ENCODE results near the gene KLHL7. TPM values are rescaled to one million over a fixed set of nuclear protein-coding genes. Genes with fewer than 3 reads are reported as not detected.

Gene KLHL7
- total and polyA plus RNA-seq, 9 of the 15 experiments (the other 6 are each of a cell fraction or from before 2014, with no cell fraction given) = 4.2 to 63.1 (median 32.3) TPM

DNA sequence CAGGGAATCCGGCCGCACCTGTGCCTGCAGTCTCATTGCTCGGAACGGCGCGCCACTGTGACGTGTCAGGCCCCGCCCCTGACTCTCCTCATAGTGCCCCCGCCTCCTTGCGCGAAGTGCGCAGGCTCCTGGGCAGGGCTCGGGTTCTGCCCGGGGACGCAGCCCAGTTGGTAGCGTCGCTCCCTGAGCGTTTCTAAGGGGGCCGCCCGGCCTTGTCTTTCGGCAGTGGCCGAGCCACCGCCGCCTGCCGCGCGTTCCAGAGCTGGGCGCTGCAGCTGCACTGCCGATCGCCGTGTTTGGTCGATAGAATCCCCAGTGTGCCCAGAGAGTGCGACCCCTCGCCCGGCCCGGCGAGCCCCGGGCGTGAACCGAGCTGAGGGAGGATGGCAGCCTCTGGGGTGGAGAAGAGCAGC is at the start of gene KLHL7 (continued):
- TF ChIP-seq ZNF778 (CRISPR knock-in tag; IDR thresholded peaks at IDR 0.05) (no peak), CHD1 (IDR thresholded peaks at IDR 0.05; ENCODE audit: low read length) (no peak), NFATC3 (IDR thresholded peaks at IDR 0.05) (no peak), EP400 (IDR thresholded peaks at IDR 0.05) (peak; percentile 65), ZNF41 (CRISPR knock-in tag; conservative IDR thresholded peaks at IDR 0.05) (no peak), NR2C1 (IDR thresholded peaks at IDR 0.05) (no peak), NR2C1 (tag; IDR thresholded peaks at IDR 0.05) (no peak), BCL6 (CRISPR knock-in tag; IDR thresholded peaks at IDR 0.05) (no peak), ZNF184 (CRISPR knock-in tag; IDR thresholded peaks at IDR 0.05) (no peak), ZNF217 (CRISPR knock-in tag; IDR thresholded peaks at IDR 0.05) (no peak), SMARCC2 (IDR thresholded peaks at IDR 0.05; ENCODE audit: low read depth) (no peak), ZSCAN32 (CRISPR knock-in tag; IDR thresholded peaks at IDR 0.05) (no peak), SETDB1 (IDR thresholded peaks at IDR 0.05; ENCODE audit: low read length) (no peak), TSC22D4 (tag; IDR thresholded peaks at IDR 0.05) (no peak), FOXK2 (conservative IDR thresholded peaks at IDR 0.05 in 1 of 2, IDR thresholded peaks at IDR 0.05 in 1 of 2; ENCODE audit: low read depth in 2 of 2) (peak in 1 of 2 experiments; percentile 5; a peak in 1 of 4 replicates), FOXJ2 (tag; IDR thresholded peaks at IDR 0.05) (no peak), ZNF174 (CRISPR knock-in tag; IDR thresholded peaks at IDR 0.05) (no peak), POLR2AphosphoS2 (IDR thresholded peaks at IDR 0.05; ENCODE audit: low read length) (peak; percentile 61; the same call in 1 of the 2 replicates)
- TF ChIP-seq, protein P1, sequence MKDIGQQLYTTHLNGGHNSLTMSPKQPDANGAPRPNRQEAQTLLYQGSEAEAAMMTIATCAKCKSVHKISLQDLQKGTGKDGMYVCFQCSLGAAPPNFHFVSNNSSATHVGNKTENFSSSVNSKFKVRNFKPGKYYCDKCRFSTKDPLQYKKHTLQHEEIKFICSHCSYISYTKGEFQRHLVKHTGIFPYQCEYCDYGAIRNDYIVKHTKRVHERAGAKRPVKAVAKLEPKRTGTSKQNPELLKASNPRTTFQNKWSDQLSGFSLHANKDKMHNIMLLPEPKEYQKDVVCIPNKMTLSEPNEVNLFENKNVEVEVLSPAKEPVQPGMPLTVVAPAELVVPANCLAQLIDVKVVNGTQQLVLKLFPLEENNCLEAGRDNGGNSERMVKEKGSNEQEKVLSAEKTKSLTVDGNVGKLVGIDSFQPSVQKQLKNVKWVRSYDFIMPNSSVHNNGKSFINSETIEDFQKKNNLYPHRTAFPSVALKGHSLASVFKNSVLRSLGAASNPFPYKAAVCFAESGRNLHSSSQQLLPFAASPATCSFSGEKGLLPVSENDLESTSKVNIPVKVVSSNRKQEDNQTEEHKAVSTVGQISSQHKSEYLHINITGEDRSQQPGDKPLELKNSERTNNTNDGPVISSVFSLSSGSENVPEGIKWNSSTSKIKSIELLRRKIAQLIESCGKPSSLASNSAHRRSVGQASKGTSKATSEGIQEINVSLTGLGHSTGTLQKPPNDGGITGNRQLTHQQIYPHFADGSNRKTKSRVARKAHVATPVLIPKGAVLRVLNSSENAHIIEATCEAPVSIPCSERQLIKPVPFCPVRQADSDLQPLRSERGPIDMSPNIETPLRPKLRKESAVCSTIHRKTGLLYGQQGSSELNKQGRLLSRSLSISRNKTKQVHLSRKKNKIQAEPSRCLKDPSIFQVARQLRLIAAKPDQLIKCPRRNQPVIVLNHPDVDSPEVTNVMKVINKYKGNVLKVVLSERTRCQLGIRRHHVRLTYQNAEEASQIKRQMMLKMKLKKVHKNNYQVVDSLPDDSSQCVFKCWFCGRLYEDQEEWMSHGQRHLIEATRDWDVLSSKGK (CRISPR knock-in tag; IDR thresholded peaks at IDR 0.05) = no peak
- TF ChIP-seq, protein P2, sequence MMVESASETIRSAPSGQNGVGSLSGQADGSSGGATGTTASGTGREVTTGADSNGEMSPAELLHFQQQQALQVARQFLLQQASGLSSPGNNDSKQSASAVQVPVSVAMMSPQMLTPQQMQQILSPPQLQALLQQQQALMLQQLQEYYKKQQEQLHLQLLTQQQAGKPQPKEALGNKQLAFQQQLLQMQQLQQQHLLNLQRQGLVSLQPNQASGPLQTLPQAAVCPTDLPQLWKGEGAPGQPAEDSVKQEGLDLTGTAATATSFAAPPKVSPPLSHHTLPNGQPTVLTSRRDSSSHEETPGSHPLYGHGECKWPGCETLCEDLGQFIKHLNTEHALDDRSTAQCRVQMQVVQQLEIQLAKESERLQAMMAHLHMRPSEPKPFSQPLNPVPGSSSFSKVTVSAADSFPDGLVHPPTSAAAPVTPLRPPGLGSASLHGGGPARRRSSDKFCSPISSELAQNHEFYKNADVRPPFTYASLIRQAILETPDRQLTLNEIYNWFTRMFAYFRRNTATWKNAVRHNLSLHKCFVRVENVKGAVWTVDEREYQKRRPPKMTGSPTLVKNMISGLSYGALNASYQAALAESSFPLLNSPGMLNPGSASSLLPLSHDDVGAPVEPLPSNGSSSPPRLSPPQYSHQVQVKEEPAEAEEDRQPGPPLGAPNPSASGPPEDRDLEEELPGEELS (CRISPR knock-in tag; IDR thresholded peaks at IDR 0.05; ENCODE audit: borderline replicate concordance) = no peak
- TF ChIP-seq, protein P3, sequence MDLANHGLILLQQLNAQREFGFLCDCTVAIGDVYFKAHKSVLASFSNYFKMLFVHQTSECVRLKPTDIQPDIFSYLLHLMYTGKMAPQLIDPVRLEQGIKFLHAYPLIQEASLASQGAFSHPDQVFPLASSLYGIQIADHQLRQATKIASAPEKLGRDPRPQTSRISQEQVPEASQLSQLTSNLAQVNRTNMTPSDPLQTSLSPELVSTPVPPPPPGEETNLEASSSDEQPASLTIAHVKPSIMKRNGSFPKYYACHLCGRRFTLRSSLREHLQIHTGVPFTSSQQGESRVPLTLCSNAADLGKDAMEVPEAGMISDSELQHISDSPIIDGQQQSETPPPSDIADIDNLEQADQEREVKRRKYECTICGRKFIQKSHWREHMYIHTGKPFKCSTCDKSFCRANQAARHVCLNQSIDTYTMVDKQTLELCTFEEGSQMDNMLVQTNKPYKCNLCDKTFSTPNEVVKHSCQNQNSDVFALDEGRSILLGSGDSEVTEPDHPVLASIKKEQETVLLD (IDR thresholded peaks at IDR 0.05) = 0 out of 2 replicates have a peak, but pooled peaks have one; percentile 66
- TF ChIP-seq, protein P4, sequence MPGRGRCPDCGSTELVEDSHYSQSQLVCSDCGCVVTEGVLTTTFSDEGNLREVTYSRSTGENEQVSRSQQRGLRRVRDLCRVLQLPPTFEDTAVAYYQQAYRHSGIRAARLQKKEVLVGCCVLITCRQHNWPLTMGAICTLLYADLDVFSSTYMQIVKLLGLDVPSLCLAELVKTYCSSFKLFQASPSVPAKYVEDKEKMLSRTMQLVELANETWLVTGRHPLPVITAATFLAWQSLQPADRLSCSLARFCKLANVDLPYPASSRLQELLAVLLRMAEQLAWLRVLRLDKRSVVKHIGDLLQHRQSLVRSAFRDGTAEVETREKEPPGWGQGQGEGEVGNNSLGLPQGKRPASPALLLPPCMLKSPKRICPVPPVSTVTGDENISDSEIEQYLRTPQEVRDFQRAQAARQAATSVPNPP (IDR thresholded peaks at IDR 0.05; ENCODE audit: borderline replicate concordance, insufficient read depth, insufficient read length) = no peak

Data from K562 (cell line).